ENCODE results near the gene VMO1. TPM values are rescaled to one million over a fixed set of nuclear protein-coding genes. Genes with fewer than 3 reads are reported as not detected.
A peak's percentile ranks its signal among the peaks of the same experiment; 100 is the strongest.

Gene VMO1
- total and polyA plus RNA-seq, 9 of the 15 experiments (the other 6 are each of a cell fraction or from before 2014, with no cell fraction given): 0.31 TPM; not detected in 8

DNA sequence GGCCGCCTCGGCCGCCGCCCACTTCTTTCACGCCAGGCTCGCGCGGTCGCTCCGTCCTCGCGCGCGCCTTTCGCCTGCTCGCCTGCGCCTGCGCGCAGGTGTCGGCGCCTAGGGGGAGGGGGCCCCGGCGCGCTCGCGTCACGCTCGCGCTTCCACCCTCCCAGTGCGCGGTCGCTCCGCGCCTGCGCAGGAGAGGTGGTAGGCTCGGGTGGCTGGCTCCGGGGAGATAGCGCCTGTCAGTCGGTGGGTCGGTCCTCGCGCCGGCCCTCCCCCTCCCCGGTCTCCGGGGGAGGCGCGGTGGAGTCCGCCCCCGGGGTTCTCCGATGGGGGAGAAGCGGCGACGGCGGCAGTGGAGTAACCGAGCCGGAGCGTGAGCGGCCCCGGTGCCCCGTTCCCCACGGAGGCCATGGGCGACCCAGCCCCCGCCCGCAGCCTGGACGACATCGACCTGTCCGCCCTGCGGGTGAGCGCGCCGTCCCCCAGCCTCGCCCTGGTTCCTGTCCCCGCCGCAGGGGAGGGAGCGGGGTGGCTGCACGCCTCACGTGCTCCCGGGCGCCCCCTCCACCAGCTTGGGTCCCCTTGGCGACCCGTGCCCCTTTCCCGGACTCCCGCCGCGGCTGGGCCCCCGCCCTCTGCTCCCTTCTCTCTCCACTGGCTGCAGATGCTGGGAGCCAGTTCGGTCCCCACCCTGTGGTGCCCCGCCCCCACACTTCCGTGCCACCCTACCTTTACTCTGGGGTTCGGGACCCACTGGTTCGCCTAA, 47.2 kb upstream of the VMO1 start, which contains the start of gene MINK1 (continued):
- TF ChIP-seq THRB (CRISPR knock-in tag; conservative IDR thresholded peaks at IDR 0.05): no peak
- TF ChIP-seq TARDBP (IDR thresholded peaks at IDR 0.05): peak; percentile 36; the same call in 1 of the 2 replicates
- 0 out of 2 replicates have a peak, but pooled peaks have one; percentile 31 for TF ChIP-seq SIN3B (IDR thresholded peaks at IDR 0.05; ENCODE audit: low read depth)
- TF ChIP-seq USF2 (CRISPR knock-in tag; IDR thresholded peaks at IDR 0.05): 0 out of 2 replicates have a peak, but pooled peaks have one; percentile 46
- TF ChIP-seq STAT5A (IDR thresholded peaks at IDR 0.05; ENCODE audit: borderline replicate concordance, low read length): no peak
- peak in 1 of 2 experiments; percentile 86; a peak in 2 of 4 replicates for TF ChIP-seq ZNF639 (CRISPR knock-in tag; conservative IDR thresholded peaks at IDR 0.05 in 1 of 2, IDR thresholded peaks at IDR 0.05 in 1 of 2)
- TF ChIP-seq NR2C1 (IDR thresholded peaks at IDR 0.05): no peak
- no peak for TF ChIP-seq NR2C1 (tag; IDR thresholded peaks at IDR 0.05)
- no peak for TF ChIP-seq TAF15 (IDR thresholded peaks at IDR 0.05; ENCODE audit: low read depth, low read length)
- TF ChIP-seq PHB2 (IDR thresholded peaks at IDR 0.05; ENCODE audit: low read depth): no peak
- TF ChIP-seq SAFB (IDR thresholded peaks at IDR 0.05; ENCODE audit: borderline replicate concordance, low read depth, low read length): peak; percentile 40; the same call in 1 of the 2 replicates
- TF ChIP-seq, protein P1, sequence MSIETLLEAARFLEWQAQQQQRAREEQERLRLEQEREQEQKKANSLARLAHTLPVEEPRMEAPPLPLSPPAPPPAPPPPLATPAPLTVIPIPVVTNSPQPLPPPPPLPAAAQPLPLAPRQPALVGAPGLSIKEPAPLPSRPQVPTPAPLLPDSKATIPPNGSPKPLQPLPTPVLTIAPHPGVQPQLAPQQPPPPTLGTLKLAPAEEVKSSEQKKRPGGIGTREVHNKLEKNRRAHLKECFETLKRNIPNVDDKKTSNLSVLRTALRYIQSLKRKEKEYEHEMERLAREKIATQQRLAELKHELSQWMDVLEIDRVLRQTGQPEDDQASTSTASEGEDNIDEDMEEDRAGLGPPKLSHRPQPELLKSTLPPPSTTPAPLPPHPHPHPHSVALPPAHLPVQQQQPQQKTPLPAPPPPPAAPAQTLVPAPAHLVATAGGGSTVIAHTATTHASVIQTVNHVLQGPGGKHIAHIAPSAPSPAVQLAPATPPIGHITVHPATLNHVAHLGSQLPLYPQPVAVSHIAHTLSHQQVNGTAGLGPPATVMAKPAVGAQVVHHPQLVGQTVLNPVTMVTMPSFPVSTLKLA (conservative IDR thresholded peaks at IDR 0.05): peak in 1 of 2 experiments; percentile 60; a peak in 2 of 4 replicates
- no peak for TF ChIP-seq SMAD3 (CRISPR knock-in tag; conservative IDR thresholded peaks at IDR 0.05)
- TF ChIP-seq BMI1 (IDR thresholded peaks at IDR 0.05; ENCODE audit: low read length): no peak
- peak in 1 of 2 experiments; percentile 52; a peak in 2 of 4 replicates for TF ChIP-seq HDAC1 (IDR thresholded peaks at IDR 0.05)
- TF ChIP-seq TAF1 (IDR thresholded peaks at IDR 0.05; ENCODE audit: control insufficient read depth, extremely low read depth, insufficient read depth, low read length, severe bottlenecking): peak; percentile 36
- no peak for TF ChIP-seq ZKSCAN3 (CRISPR knock-in tag; IDR thresholded peaks at IDR 0.05)
- TF ChIP-seq MEIS2 (IDR thresholded peaks at IDR 0.05; ENCODE audit: partially characterized antibody): peak; percentile 95
- no peak for TF ChIP-seq ETS2 (tag; IDR thresholded peaks at IDR 0.05; ENCODE audit: borderline replicate concordance, poor library complexity, severe bottlenecking)
